Astrocyte (in vitro differentiated cells and primary cell): ENCODE measurements around the gene DDAH1. TPM values are rescaled to one million over a fixed set of nuclear protein-coding genes. Genes with fewer than 3 reads are reported as not detected.

Experiments
- DNase-seq: peaks from one replicate; pipeline ENCODE4 v3.0.0-alpha.2; 2010; ENCODE audit warnings: low read depth
- FAIRE-seq: peaks from 2 replicates; lab custom pipeline; 2011; peaks lifted over from hg19 to GRCh38; lab: Jason Lieb, UNC
- H2AFZ ChIP-seq: 2 replicates; pipeline ENCODE4 v1.6.0; 2012; ENCODE audit warnings: low read depth, low read length, inconsistent platforms
- H3K27ac ChIP-seq: 2 replicates; pipeline ENCODE4 v1.5.1; 2011; ENCODE audit warnings: low read depth, low read length, inconsistent platforms
- H3K27me3 ChIP-seq: 2 replicates; pipeline ENCODE4 v1.6.0; 2011; ENCODE audit warnings: low read length, inconsistent platforms; ENCODE audit not compliant: insufficient read depth
- H3K36me3 ChIP-seq: 2 replicates; pipeline ENCODE4 v1.5.1; 2011; ENCODE audit warnings: low read length, inconsistent platforms; ENCODE audit not compliant: insufficient read depth
- H3K4me1 ChIP-seq: 2 replicates; pipeline ENCODE4 v1.5.1; 2011; ENCODE audit warnings: low read length, inconsistent platforms; ENCODE audit not compliant: insufficient read depth
- H3K4me2 ChIP-seq: 2 replicates; pipeline ENCODE4 v1.6.0; 2012; ENCODE audit warnings: low read length, inconsistent platforms
- H3K4me3 ChIP-seq: 2 replicates; pipeline ENCODE4 v1.5.1; 2011; ENCODE audit warnings: low read depth, mild to moderate bottlenecking, low read length, inconsistent platforms; ENCODE audit not compliant: insufficient read depth
- H3K79me2 ChIP-seq: 2 replicates; pipeline ENCODE4 v1.6.0; 2012; ENCODE audit warnings: mild to moderate bottlenecking, low read length, inconsistent platforms; ENCODE audit not compliant: insufficient read depth
- H3K9ac ChIP-seq: 2 replicates; pipeline ENCODE4 v1.6.0; 2012; ENCODE audit warnings: mild to moderate bottlenecking, low read length, inconsistent platforms
- H3K9me3 ChIP-seq: 2 replicates; pipeline ENCODE4 v1.5.1; 2012; ENCODE audit warnings: low read depth, mild to moderate bottlenecking, low read length, inconsistent platforms; ENCODE audit not compliant: insufficient read depth
- H4K20me1 ChIP-seq: 2 replicates; pipeline ENCODE4 v1.6.0; 2012; ENCODE audit warnings: low read length, inconsistent platforms; ENCODE audit not compliant: insufficient read depth
- H3K27ac Mint-ChIP-seq: one replicate; pipeline ENCODE4 v1.8.0; 2021; ENCODE audit warnings: mild to moderate bottlenecking, mixed read lengths; ENCODE audit not compliant: unreplicated experiment
- H3K27me3 Mint-ChIP-seq: one replicate; pipeline ENCODE4 v1.8.0; 2021; ENCODE audit warnings: low read depth, mixed read lengths; ENCODE audit not compliant: unreplicated experiment
- H3K36me3 Mint-ChIP-seq: one replicate; pipeline ENCODE4 v1.8.0; 2021; ENCODE audit warnings: low read depth, mixed read lengths; ENCODE audit not compliant: unreplicated experiment
- H3K4me1 Mint-ChIP-seq: one replicate; pipeline ENCODE4 v1.8.0; 2021; ENCODE audit warnings: low read depth, mixed read lengths; ENCODE audit not compliant: unreplicated experiment
- H3K4me3 Mint-ChIP-seq: one replicate; pipeline ENCODE4 v1.8.0; 2021; ENCODE audit warnings: mild to moderate bottlenecking, moderate library complexity, mixed read lengths; ENCODE audit not compliant: unreplicated experiment
- H3K9me3 Mint-ChIP-seq: one replicate; pipeline ENCODE4 v1.8.0; 2021; ENCODE audit warnings: mild to moderate bottlenecking, mixed read lengths; ENCODE audit not compliant: unreplicated experiment
- EZH2 ChIP-seq: IDR thresholded peaks from 2 replicates; pipeline ENCODE4 v1.6.1; 2012; ENCODE audit warnings: mild to moderate bottlenecking, low read length, inconsistent platforms; ENCODE audit not compliant: insufficient read depth
- total RNA-seq: library from RNA; stranded (reverse); gene quantifications from 2 replicates; pipeline ENCODE4 v1.2.1, GENCODE V29; 2021
- TF ChIP-seq, protein P1 (sequence below): IDR thresholded peaks from 2 replicates; pipeline ENCODE4 v1.5.1; 2011; ENCODE audit warnings: low read depth, mild to moderate bottlenecking, inconsistent platforms, low read length, moderate library complexity; ENCODE audit not compliant: insufficient read depth

DDAH1 gene
- total RNA-seq, 1 donor from 2014 or later: 112 TPM

DNA sequence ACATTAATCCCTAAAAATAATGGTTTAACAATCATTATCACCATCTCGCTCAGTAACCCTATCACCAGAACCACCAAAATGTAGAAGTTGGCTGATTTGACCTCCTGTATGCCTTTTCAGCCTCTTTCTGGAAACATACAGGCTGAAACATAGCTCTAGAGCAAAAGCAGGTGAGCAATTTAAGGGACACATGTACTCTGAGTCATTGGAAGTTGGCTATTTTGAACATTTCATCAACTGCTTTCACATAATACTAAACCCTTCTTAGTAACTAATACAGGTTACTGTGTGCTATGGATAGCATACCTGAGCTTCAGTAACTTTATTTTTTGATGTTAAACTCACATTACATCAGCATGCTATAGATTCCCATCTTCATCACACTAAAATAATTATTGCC lies 19.8 kb upstream of the DDAH1 start:
- peaks cover 22% of the 10 kb centered on the region for H3K79me2 ChIP-seq
- no peak overlapping the region for H3K27ac ChIP-seq
- no peak overlapping the region for H2AFZ ChIP-seq
- no peak overlapping the region for H3K9ac ChIP-seq
- H3K4me1 ChIP-seq: peaks cover 7% of the 10 kb centered on the region
- Mint-ChIP-seq H3K27ac (no peak overlapping the region), H3K27me3 (no peaks in the 10 kb centered on the region), H3K4me1 (peaks cover 26% of the 10 kb centered on the region), H3K9me3 (no peaks in the 10 kb centered on the region), H3K4me3 (no peak overlapping the region), H3K36me3 (peaks cover 15% of the 10 kb centered on the region)
- TF ChIP-seq, protein P1, sequence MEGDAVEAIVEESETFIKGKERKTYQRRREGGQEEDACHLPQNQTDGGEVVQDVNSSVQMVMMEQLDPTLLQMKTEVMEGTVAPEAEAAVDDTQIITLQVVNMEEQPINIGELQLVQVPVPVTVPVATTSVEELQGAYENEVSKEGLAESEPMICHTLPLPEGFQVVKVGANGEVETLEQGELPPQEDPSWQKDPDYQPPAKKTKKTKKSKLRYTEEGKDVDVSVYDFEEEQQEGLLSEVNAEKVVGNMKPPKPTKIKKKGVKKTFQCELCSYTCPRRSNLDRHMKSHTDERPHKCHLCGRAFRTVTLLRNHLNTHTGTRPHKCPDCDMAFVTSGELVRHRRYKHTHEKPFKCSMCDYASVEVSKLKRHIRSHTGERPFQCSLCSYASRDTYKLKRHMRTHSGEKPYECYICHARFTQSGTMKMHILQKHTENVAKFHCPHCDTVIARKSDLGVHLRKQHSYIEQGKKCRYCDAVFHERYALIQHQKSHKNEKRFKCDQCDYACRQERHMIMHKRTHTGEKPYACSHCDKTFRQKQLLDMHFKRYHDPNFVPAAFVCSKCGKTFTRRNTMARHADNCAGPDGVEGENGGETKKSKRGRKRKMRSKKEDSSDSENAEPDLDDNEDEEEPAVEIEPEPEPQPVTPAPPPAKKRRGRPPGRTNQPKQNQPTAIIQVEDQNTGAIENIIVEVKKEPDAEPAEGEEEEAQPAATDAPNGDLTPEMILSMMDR: no peak
- no peak for TF ChIP-seq EZH2
- H4K20me1 ChIP-seq: peaks cover 23% of the 10 kb centered on the region
- H3K4me2 ChIP-seq: no peak overlapping the region
- H3K4me3 ChIP-seq: no peak overlapping the region
- DNase-seq (no peak), FAIRE-seq (peak; percentile 37)
- peaks cover 20% of the 10 kb centered on the region for H3K36me3 ChIP-seq
- no peaks in the 10 kb centered on the region for H3K27me3 ChIP-seq
- H3K9me3 ChIP-seq: no peaks in the 10 kb centered on the region

DNA sequence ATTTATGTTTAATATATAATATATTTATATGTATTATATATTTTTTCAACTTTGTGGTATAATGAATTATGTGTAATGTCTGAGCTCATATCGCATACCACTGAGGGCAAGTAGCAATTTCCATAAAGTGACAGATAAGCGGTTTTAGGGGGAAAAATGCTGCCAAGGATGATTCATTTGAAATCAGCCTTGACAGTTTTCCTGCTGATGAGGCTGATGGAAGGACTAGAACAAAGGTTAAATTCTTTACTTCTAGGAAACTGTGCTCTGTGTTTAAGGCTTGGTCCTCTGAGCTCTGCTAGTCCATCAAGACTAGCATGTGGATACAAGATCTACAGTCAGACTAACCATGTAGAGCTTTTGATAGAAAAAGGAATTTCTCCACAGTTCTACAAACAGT lies 19.3 kb upstream of the DDAH1 start:
- H3K4me1 Mint-ChIP-seq: peaks cover 26% of the 10 kb centered on the region
- H3K27me3 Mint-ChIP-seq: no peaks in the 10 kb centered on the region
- H3K9me3 ChIP-seq: no peaks in the 10 kb centered on the region
- peaks cover 22% of the 10 kb centered on the region for H4K20me1 ChIP-seq
- no peak overlapping the region for H3K4me3 Mint-ChIP-seq
- no peak overlapping the region for H2AFZ ChIP-seq
- H3K4me3 ChIP-seq: no peak overlapping the region
- no peaks in the 10 kb centered on the region for H3K9me3 Mint-ChIP-seq
- peaks cover 14% of the 10 kb centered on the region for H3K36me3 Mint-ChIP-seq
- peaks cover 25% of the 10 kb centered on the region for H3K79me2 ChIP-seq
- peaks cover 23% of the 10 kb centered on the region for H3K36me3 ChIP-seq
- no peak for TF ChIP-seq EZH2
- TF ChIP-seq, protein P1: no peak
- no peak overlapping the region for H3K4me2 ChIP-seq
- peaks cover 7% of the 10 kb centered on the region for H3K4me1 ChIP-seq
- FAIRE-seq: no peak
- H3K27me3 ChIP-seq: no peaks in the 10 kb centered on the region
- no peak overlapping the region for H3K27ac Mint-ChIP-seq
- no peak overlapping the region for H3K9ac ChIP-seq
- H3K27ac ChIP-seq: no peak overlapping the region
- DNase-seq: no peak

DNA sequence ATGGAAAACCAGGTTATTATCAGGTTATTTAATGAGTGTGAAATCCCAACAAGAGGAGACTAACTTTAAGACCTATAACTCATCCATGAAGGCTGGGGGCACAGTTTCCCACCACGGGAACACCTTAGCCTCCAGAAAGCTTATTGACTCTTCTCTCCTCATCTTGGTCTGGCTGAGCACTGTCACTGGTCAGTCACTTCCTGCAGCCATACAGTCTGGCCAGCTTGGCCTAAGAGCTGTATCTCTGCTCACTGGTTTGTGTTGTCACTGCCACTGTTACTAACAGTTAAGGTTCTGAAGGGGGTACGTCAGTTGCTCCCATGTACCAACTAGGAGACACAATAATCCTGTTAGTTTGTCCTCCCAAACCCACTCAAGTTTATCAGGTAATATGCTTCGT lies 16.7 kb upstream of the DDAH1 start:
- no peak for TF ChIP-seq EZH2
- TF ChIP-seq, protein P1: no peak
- peaks cover 14% of the 10 kb centered on the region for H3K36me3 Mint-ChIP-seq
- peaks cover 29% of the 10 kb centered on the region for H3K79me2 ChIP-seq

More for the DNA sequence above, 16.7 kb upstream of the DDAH1 start:
- DNase-seq (no peak), FAIRE-seq (no peak)
- Histone ChIP-seq H3K9ac (no peak overlapping the region), H3K36me3 (peaks cover 13% of the 10 kb centered on the region), H3K4me1 (peaks cover 7% of the 10 kb centered on the region), H3K27ac (no peak overlapping the region), H4K20me1 (peaks cover 19% of the 10 kb centered on the region), H3K9me3 (no peaks in the 10 kb centered on the region), H3K27me3 (no peaks in the 10 kb centered on the region), H3K4me2 (no peak overlapping the region), H3K4me3 (no peak overlapping the region), H2AFZ (no peak overlapping the region)
- no peaks in the 10 kb centered on the region for H3K27me3 Mint-ChIP-seq
- H3K9me3 Mint-ChIP-seq: no peaks in the 10 kb centered on the region
- H3K4me3 Mint-ChIP-seq: no peak overlapping the region
- peaks cover 26% of the 10 kb centered on the region for H3K4me1 Mint-ChIP-seq
- no peak overlapping the region for H3K27ac Mint-ChIP-seq
